HCT116 (cell line): ENCODE data around the gene XNDC1N. TPM values are rescaled to one million over a fixed set of nuclear protein-coding genes. Genes with fewer than 3 reads are reported as not detected.

Experiments used
- ATAC-seq: fragments of 200-7000 bp; cut with Tn5 transposase; 2 replicates; pipeline ENCODE4 v1.9.1; 2020; ENCODE audit warnings: mild to moderate bottlenecking, moderate library complexity
- Bru-seq: library from RNA; stranded (reverse); fragments of 400-500 nt; gene quantifications from one replicate; lab custom pipeline; 2021; lab: Mats Ljungman, UMichigan
- BruChase-seq, 2 experiments: library from RNA; stranded (reverse); fragments of 400-500 nt; gene quantifications; one replicate each; lab custom pipeline; 2021; lab: Mats Ljungman, UMichigan
- BruUV-seq: library from RNA; stranded (reverse); fragments of 400-500 nt; replicated peaks from 2 replicates; lab custom pipeline; 2021; lab: Mats Ljungman, UMichigan
- CTCF ChIA-PET: fragments of 300-600 bp; sonication (Branson Sonifier 250); formaldehyde crosslinking; loops from one replicate; lab custom pipeline; 2021; ENCODE audit warnings: antibody characterized with exemption; lab: Charles Lee
- POLR2A ChIA-PET: fragments of 300-600, 350-600 bp; sonication (Branson Sonifier 250); formaldehyde crosslinking; loops from one replicate; lab custom pipeline; 2021; ENCODE audit warnings: antibody characterized with exemption; lab: Charles Lee
- RAD21 ChIA-PET, 2 experiments: fragments of 300-600 bp; sonication (Branson Sonifier 250); formaldehyde crosslinking; loops; one replicate each; lab custom pipeline; 2023; ENCODE audit warnings: low total read pairs in 2 of 2; ENCODE audit not compliant: uncharacterized antibody in 2 of 2, unreplicated experiment in 2 of 2, low non-redundant PET in 1 of 2; lab: Charles Lee
- DNase-seq: peaks from one replicate; pipeline ENCODE4 v3.0.0-alpha.2; 2010; ENCODE audit warnings: low read depth, low spot score
- H2AFZ ChIP-seq: fragments of 200-600 bp; shearing (Covaris generic), sonication (generic); 2 replicates; pipeline ENCODE4 v1.6.1; 2017; ENCODE audit warnings: low read depth, mixed run types, mixed read lengths, antibody characterized with exemption, low read length; ENCODE audit not compliant: poor library complexity, severe bottlenecking
- H3K27ac ChIP-seq: 2 replicates; pipeline ENCODE4 v1.5.1; 2012; ENCODE audit warnings: low read depth, low read length
- H3K27me3 ChIP-seq: fragments of 200-600 bp; sonication (generic); 2 replicates; pipeline ENCODE4 v1.6.1; 2016; ENCODE audit warnings: mixed run types, low read length, mixed read lengths; ENCODE audit not compliant: insufficient read depth
- H3K36me3 ChIP-seq, 2 experiments: fragments of 200-500 bp in 1 of 2; fragments of 200-600 bp in 1 of 2; sonication (Bioruptor generic) in 1 of 2; sonication (generic) in 1 of 2; 2 replicates each; pipeline versions ENCODE4 v1.5.1 to v1.6.1; 2014 to 2016; ENCODE audit warnings: low read length in 2 of 2, inconsistent platforms in 1 of 2, mixed read lengths in 1 of 2, mixed run types in 1 of 2; ENCODE audit not compliant: insufficient read depth in 2 of 2, control insufficient read depth in 1 of 2
- H3K4me1 ChIP-seq, 2 experiments: fragments of 200-600 bp in 1 of 2; sonication (generic) in 1 of 2; 2 replicates each; pipeline versions ENCODE4 v1.5.1 to v1.6.1; 2012 to 2017; ENCODE audit warnings: low read length in 2 of 2, inconsistent platforms in 1 of 2, mild to moderate bottlenecking in 1 of 2, mixed read lengths in 1 of 2, mixed run types in 1 of 2, moderate library complexity in 1 of 2; ENCODE audit not compliant: insufficient read depth in 2 of 2, control insufficient read depth in 1 of 2
- H3K4me2 ChIP-seq: fragments of 200-600 bp; sonication (generic); 2 replicates; pipeline ENCODE4 v1.6.1; 2017; ENCODE audit warnings: mixed run types, low read length, mixed read lengths
- H3K4me3 ChIP-seq, 2 experiments: fragments of 200-600 bp in 1 of 2; sonication (generic) in 1 of 2; replicated peaks in 1 of 2; 2 replicates each; pipeline ENCODE4 v1.5.1; 2011 to 2016; ENCODE audit warnings: low read length in 2 of 2, control low read depth in 1 of 2, low read depth in 1 of 2, mild to moderate bottlenecking in 1 of 2, mixed read lengths in 1 of 2, mixed run types in 1 of 2
- H3K79me2 ChIP-seq: fragments of 200-600 bp; sonication (generic); 2 replicates; pipeline ENCODE4 v1.6.1; 2017; ENCODE audit warnings: mild to moderate bottlenecking, mixed run types, low read length, moderate library complexity, mixed read lengths; ENCODE audit not compliant: insufficient read depth
- H3K9ac ChIP-seq: fragments of 200-600 bp; sonication (generic); 2 replicates; pipeline ENCODE4 v1.6.1; 2016; ENCODE audit warnings: low read length, mixed read lengths
- H3K9me2 ChIP-seq: fragments of 200-600 bp; sonication (generic), shearing (Covaris generic); 2 replicates; pipeline ENCODE4 v1.6.1; 2017; ENCODE audit warnings: mixed run types, mild to moderate bottlenecking, moderate library complexity; ENCODE audit not compliant: insufficient read depth
- H3K9me3 ChIP-seq, 2 experiments: fragments of 200-500 bp in 1 of 2; fragments of 200-600 bp in 1 of 2; sonication (Bioruptor generic) in 1 of 2; sonication (generic) in 1 of 2; 2 replicates each; pipeline ENCODE4 v1.6.1; 2014 to 2017; ENCODE audit warnings: low read length in 2 of 2, mixed read lengths in 2 of 2, inconsistent platforms in 1 of 2, low read depth in 1 of 2, mild to moderate bottlenecking in 1 of 2, mixed run types in 1 of 2, moderate library complexity in 1 of 2; ENCODE audit not compliant: control insufficient read depth in 1 of 2, insufficient read depth in 1 of 2
- H4K20me1 ChIP-seq: fragments of 200-600 bp; sonication (generic), shearing (Covaris generic); 2 replicates; pipeline ENCODE4 v1.6.1; 2017; ENCODE audit warnings: mixed run types, mild to moderate bottlenecking, moderate library complexity; ENCODE audit not compliant: insufficient read depth
- ELF1 ChIP-seq: IDR thresholded peaks from 2 replicates; pipeline ENCODE4 v1.6.1; 2012; ENCODE audit warnings: low read depth, borderline replicate concordance
- JUND ChIP-seq: IDR thresholded peaks from 2 replicates; pipeline ENCODE4 v1.6.1; 2012
- intact Hi-C: fragments of 100-400 bp; cut with micrococcal nuclease; formaldehyde crosslinking; loops from 2 replicates; pipeline ENCODE4 v1.10.0; 2022
- long read RNA-seq: library from polyadenylated mRNA; unstranded; transcript quantifications from one replicate; pipeline ENCODE4 v2.0.0, GENCODE V29; 2021; ENCODE audit not compliant: unreplicated experiment
- polyA plus RNA-seq: library from polyadenylated mRNA; unstranded; fragments of >200 nt; gene quantifications from 2 replicates; pipeline ENCODE4 v1.2.1, GENCODE V29; 2012; ENCODE audit warnings: missing spikeins
- total RNA-seq: library from RNA; stranded (reverse); gene quantifications from one replicate; pipeline ENCODE4 v1.2.1, GENCODE V29; 2021; ENCODE audit not compliant: unreplicated experiment
- TF ChIP-seq, protein P1 (sequence below): IDR thresholded peaks from 2 replicates; pipeline ENCODE4 v1.6.1; 2012

The XNDC1N gene, protein sequence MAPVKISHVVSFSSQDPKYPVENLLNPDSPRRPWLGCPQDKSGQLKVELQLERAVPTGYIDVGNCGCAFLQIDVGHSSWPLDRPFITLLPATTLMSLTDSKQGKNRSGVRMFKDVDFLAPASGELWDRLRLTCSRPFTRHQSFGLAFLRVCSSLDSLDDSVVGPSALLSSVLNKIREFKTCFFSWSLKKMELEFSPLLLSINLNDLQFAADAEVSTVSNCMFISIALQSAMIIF
- total RNA-seq (7.5 TPM), Bru-seq, nascent RNA (percentile 59 among the genes with signal in this experiment), BruChase-seq, experiment 1, labeled RNA remaining after a 6-hour chase (percentile 54 among the genes with signal in this experiment), BruChase-seq, experiment 2, labeled RNA remaining after a 2-hour chase (percentile 72 among the genes with signal in this experiment)
- 0.91 and 2.1 TPM in 2 replicates for polyA plus RNA-seq
- long read RNA-seq, partial matches to known transcripts: 1 of 4 reads
- long read RNA-seq, other reads (novel, unspliced or antisense): 3 of 4 reads

DNA sequence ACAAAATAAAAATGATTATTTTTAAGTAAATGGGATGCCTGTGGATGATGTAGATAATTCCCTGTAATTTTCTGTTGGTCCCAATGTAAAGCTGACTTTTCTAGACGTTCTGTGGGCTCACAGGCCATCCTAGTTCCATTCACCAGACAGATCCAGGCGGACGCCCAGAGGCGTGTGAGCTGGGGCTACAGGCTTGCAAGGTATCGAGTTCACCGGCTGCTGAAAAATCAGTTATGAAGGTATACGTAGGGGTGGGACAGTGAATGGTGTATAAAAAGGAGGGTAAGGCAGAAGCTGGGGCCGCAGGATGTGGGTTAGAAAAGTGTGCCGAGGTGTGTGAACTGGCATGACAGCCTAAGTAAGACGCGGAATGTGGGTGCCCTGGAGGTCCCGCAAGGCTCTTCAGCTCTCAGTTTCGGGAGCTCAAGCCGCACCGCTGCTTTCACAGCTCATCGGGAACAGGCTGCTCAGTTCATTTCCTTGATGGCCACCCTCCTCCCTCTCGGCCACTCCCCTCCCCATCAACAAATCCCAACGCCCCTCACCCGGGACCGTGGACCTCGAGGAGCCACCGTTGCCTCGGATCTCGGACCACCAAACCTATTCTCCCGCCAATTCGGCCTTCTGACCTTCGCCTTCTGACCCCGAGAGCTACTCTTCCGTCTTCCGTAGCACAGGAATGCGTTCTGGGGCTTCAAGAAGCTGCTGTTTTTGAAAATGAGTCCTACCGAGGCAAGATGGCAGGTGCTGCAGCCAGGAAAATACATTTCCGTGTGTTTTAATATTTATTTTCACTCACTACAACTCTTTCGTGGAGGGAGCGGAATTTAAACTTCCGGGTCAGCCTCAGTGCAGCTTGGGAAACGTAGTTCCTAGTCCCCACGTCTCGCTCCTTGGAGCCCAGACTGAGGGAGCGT lies at the start of gene XNDC1N:
Gene XNDC1N (minus strand): TSS at position 775 of the 917 bp plus-strand sequence. CDS start 5,241 bp downstream, outside the sequence.
- Histone ChIP-seq H2AFZ (peak within 1 kb of the TSS; percentile 95), H3K27me3 (no peaks in the 10 kb centered on the region), H3K4me3 (peak within 1 kb of the TSS; percentile 83 to 89)
- peak; percentile 91 for ATAC-seq
- BruUV-seq: TSS peak; percentile 80
- TF ChIP-seq, protein P1, sequence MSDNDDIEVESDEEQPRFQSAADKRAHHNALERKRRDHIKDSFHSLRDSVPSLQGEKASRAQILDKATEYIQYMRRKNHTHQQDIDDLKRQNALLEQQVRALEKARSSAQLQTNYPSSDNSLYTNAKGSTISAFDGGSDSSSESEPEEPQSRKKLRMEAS: 0 out of 2 replicates have a peak, but pooled peaks have one; percentile 62
- TF ChIP-seq JUND: no peak
- TF ChIP-seq ELF1: peak; percentile 95
- TF ChIP-seq, all 23 proteins: peak for 2
- no peaks in the 10 kb centered on the region for H4K20me1 ChIP-seq
- H3K4me2 ChIP-seq: peak within 1 kb of the TSS; percentile 92
- peak within 1 kb of the TSS; percentile 91 for H3K9ac ChIP-seq
- ChIA-PET POLR2A (interaction anchor here (1.0 kb wide), 1 partner anchor 8 kb away, joined by 3 read pairs; no protein-coding TSS in a partner anchor), CTCF (interaction anchor here (1.0 to 1.2 kb wide), 2 partner anchors 64 to 216 kb away, joined by 3 read pairs; no protein-coding TSS in a partner anchor), RAD21 (interaction anchor here in 1 of 2 experiments (0.6 kb wide), 1 partner anchor 8 kb away, joined by 4 read pairs; no protein-coding TSS in a partner anchor)
- no peaks in the 10 kb centered on the region for H3K9me3 ChIP-seq
- no peaks in the 10 kb centered on the region for H3K36me3 ChIP-seq
- intact Hi-C loops: no loop called here
- peak within 1 kb of the TSS; percentile 73 for H3K27ac ChIP-seq
- peaks cover 54% of the 10 kb centered on the region for H3K79me2 ChIP-seq
- no peaks in the 10 kb centered on the region for H3K9me2 ChIP-seq
- DNase-seq: peak; percentile 86
- peaks cover 4 to 18% of the 10 kb centered on the region in 2 experiments for H3K4me1 ChIP-seq
